ENCODE measurements around the gene SCAF4. TPM values are rescaled to one million over a fixed set of nuclear protein-coding genes. Genes with fewer than 3 reads are reported as not detected.

The SCAF4 gene
- total and polyA plus RNA-seq, 2 donors (not counting 1 experiment from before 2014, with no cell fraction given) = 42.3 to 110 TPM

- no peak overlapping the region for H2AFZ ChIP-seq (ENCODE audit: insufficient read depth, low read depth, low read length, poor library complexity, severe bottlenecking)
- Mint-ChIP-seq H3K9me3 (ENCODE audit: insufficient read depth) (no peaks in the 10 kb centered on the region), H3K4me1 (peaks cover 27% of the 10 kb centered on the region), H3K4me3 (no peak overlapping the region), H3K27me3 (no peaks in the 10 kb centered on the region), H3K27ac (no peak overlapping the region)
- H3K4me2 ChIP-seq (replicated peaks; ENCODE audit: low read depth, low read length, poor library complexity, severe bottlenecking) = peak overlapping the region; percentile 88
- ChIA-PET CTCF (interaction anchor here (2.7 kb wide), 1 partner anchor 57 kb away, joined by 10 read pairs; no protein-coding TSS in a partner anchor), POLR2A (no interaction called here)
- H3K79me2 ChIP-seq (ENCODE audit: control insufficient read depth, insufficient read depth, low read length) = peaks cover 92% of the 10 kb centered on the region
- peaks cover 0 to 17% of the 10 kb centered on the region in 2 experiments for H3K36me3 ChIP-seq (replicated peaks in 1 of 2; ENCODE audit: control extremely low read depth in 1 of 2, control insufficient read depth in 1 of 2, extremely low read depth in 1 of 2, insufficient read depth in 2 of 2, low read length in 1 of 2)
- peaks cover 48 to 55% of the 10 kb centered on the region in 2 donors for H3K4me1 ChIP-seq (ENCODE audit: control insufficient read depth in 2 of 2, insufficient read depth in 2 of 2, low read length in 2 of 2)
- no peak for DNase-seq
- intact Hi-C loops (cut with micrococcal nuclease) = loop anchor here (1.0 to 2.0 kb wide), 2 partner anchors 14 to 144 kb away; partner anchors contain the start of gene HUNK
- H3K27me3 ChIP-seq (replicated peaks in 1 of 4; ENCODE audit: control extremely low read depth in 1 of 4, control insufficient read depth in 3 of 4, insufficient read depth in 4 of 4, low read length in 3 of 4) = no peaks in the 10 kb centered on the region
- H3K4me3 ChIP-seq (ENCODE audit: control extremely low read depth in 1 of 5, extremely low read depth in 1 of 5, insufficient read depth in 1 of 5, low read depth in 2 of 5, low read length in 4 of 5) = peak overlapping the region in 1 of 5 experiments; percentile 75
- H3K27ac ChIP-seq (ENCODE audit: low read length in 2 of 2) = peak overlapping the region in 1 of 2 donors; percentile 1
- H4K20me1 ChIP-seq (ENCODE audit: control insufficient read depth, insufficient read depth, low read length, poor library complexity, severe bottlenecking) = peaks cover 66% of the 10 kb centered on the region
- TF ChIP-seq EZH2 (IDR thresholded peaks at IDR 0.05; ENCODE audit: borderline replicate concordance, insufficient read depth, low read depth, low read length, poor library complexity, severe bottlenecking) (no peak), CTCF (IDR thresholded peaks at IDR 0.05) (no peak)
- no peak for ATAC-seq (ENCODE audit: low read depth)
- WGBS (ENCODE audit: insufficient coverage) = 98% methylated on average over 3 of the region's 3 CpGs
- H3K9me3 ChIP-seq (ENCODE audit: control extremely low read depth in 1 of 3, control insufficient read depth in 2 of 3, insufficient read depth in 1 of 3, low read length in 2 of 3) = no peaks in the 10 kb centered on the region
- peak overlapping the region; percentile 83 for H3K9ac ChIP-seq (ENCODE audit: low read length)
Measured at GRCh38 chr21:31728952-31729351, 3.0 kb downstream of the SCAF4 start.

GRCh38 chr21:31728191-31728590 lies 3.7 kb downstream of the SCAF4 start:
- Histone ChIP-seq H3K4me3 (ENCODE audit: control extremely low read depth in 1 of 5, extremely low read depth in 1 of 5, insufficient read depth in 1 of 5, low read depth in 2 of 5, low read length in 4 of 5) (no peak overlapping the region), H2AFZ (ENCODE audit: insufficient read depth, low read depth, low read length, poor library complexity, severe bottlenecking) (no peak overlapping the region), H3K27ac (ENCODE audit: low read length in 2 of 2) (no peak overlapping the region), H3K36me3 (replicated peaks in 1 of 2; ENCODE audit: control extremely low read depth in 1 of 2, control insufficient read depth in 1 of 2, extremely low read depth in 1 of 2, insufficient read depth in 2 of 2, low read length in 1 of 2) (peaks cover 0 to 17% of the 10 kb centered on the region in 2 experiments), H3K9me3 (ENCODE audit: control extremely low read depth in 1 of 3, control insufficient read depth in 2 of 3, insufficient read depth in 1 of 3, low read length in 2 of 3) (no peaks in the 10 kb centered on the region), H4K20me1 (ENCODE audit: control insufficient read depth, insufficient read depth, low read length, poor library complexity, severe bottlenecking) (peaks cover 74% of the 10 kb centered on the region), H3K4me2 (replicated peaks; ENCODE audit: low read depth, low read length, poor library complexity, severe bottlenecking) (peak overlapping the region; percentile 15), H3K9ac (ENCODE audit: low read length) (no peak overlapping the region), H3K79me2 (ENCODE audit: control insufficient read depth, insufficient read depth, low read length) (peaks cover 93% of the 10 kb centered on the region), H3K27me3 (replicated peaks in 1 of 4; ENCODE audit: control extremely low read depth in 1 of 4, control insufficient read depth in 3 of 4, insufficient read depth in 4 of 4, low read length in 3 of 4) (no peaks in the 10 kb centered on the region), H3K4me1 (ENCODE audit: control insufficient read depth in 2 of 2, insufficient read depth in 2 of 2, low read length in 2 of 2) (peaks cover 44 to 52% of the 10 kb centered on the region in 2 donors)
- 75% methylated on average over 1 of the region's 2 CpGs for WGBS (ENCODE audit: insufficient coverage)
- DNase-seq (no peak), ATAC-seq (ENCODE audit: low read depth) (no peak)
- H3K27me3 Mint-ChIP-seq = no peaks in the 10 kb centered on the region
- H3K27ac Mint-ChIP-seq = no peak overlapping the region
- intact Hi-C loops (cut with micrococcal nuclease) = loop anchor here (2.0 kb wide), 1 partner anchor 13 kb away; no protein-coding TSS in a partner anchor
- no peaks in the 10 kb centered on the region for H3K9me3 Mint-ChIP-seq (ENCODE audit: insufficient read depth)
- TF ChIP-seq CTCF (IDR thresholded peaks at IDR 0.05) (no peak), EZH2 (IDR thresholded peaks at IDR 0.05; ENCODE audit: borderline replicate concordance, insufficient read depth, low read depth, low read length, poor library complexity, severe bottlenecking) (no peak)
- CTCF ChIA-PET = interaction anchor here (1.6 kb wide), 1 partner anchor 45 kb away, joined by 3 read pairs; no protein-coding TSS in a partner anchor
- POLR2A ChIA-PET = no interaction called here
- peaks cover 32% of the 10 kb centered on the region for H3K4me1 Mint-ChIP-seq
- H3K4me3 Mint-ChIP-seq = no peak overlapping the region
